ENCODE measurements around the gene AIFM1.

AIFM1 gene

DNA sequence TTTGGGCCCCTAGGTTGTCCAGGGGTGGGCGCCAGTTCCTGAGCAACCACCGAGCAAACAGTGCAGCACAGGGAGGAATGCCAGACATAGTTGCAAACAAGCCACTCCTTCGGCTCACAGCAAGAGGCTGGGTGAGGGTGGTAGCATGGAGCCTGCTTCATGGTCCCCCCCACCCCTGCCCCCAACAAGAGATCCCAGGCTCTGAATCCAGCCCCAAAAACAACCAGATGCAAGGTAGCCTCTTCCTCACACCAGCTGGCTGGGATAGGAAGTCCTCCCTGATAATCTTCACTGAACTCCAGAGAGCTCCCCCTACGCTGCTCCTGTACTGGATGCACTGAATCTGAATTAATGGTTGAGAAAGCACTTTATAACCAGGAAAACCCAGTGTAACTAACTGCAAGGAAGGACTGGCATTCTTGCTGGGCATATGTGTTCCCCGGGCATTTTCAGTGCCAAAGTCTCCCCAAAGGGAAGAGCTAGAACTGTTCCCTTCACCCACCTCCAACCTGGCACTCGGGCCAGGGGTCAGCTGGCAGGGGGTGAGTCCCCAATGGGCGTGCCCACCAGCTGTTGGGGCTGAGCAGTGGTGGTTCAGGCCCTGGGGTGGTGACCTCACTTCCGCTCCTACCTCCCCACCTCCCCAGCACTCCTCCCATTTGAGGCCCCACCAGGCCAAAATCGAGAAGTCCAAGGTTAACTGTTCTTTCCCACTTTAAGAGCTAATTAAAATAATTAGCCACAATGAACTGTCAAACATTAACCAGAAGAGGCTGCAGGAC, 56.8 kb downstream of the AIFM1 start:
- Histone ChIP-seq H3K9me3 (ENCODE audit: control insufficient read depth, low read length) (no peaks in the 10 kb centered on the region), H3K79me2 (no peaks in the 10 kb centered on the region), H3K27ac (no peak overlapping the region), H3K36me3 (ENCODE audit: control insufficient read depth, insufficient read depth, low read length) (no peaks in the 10 kb centered on the region), H3K4me1 (no peaks in the 10 kb centered on the region), H3K4me2 (ENCODE audit: low read length) (no peak overlapping the region), H3K4me3 (ENCODE audit: low read depth, low read length) (peak overlapping the region; percentile 52), H3K27me3 (ENCODE audit: control insufficient read depth, insufficient read depth, low read length) (no peaks in the 10 kb centered on the region), H3K9ac (no peak overlapping the region), H2AFZ (peak overlapping the region; percentile 47)
- TF ChIP-seq, protein P1, sequence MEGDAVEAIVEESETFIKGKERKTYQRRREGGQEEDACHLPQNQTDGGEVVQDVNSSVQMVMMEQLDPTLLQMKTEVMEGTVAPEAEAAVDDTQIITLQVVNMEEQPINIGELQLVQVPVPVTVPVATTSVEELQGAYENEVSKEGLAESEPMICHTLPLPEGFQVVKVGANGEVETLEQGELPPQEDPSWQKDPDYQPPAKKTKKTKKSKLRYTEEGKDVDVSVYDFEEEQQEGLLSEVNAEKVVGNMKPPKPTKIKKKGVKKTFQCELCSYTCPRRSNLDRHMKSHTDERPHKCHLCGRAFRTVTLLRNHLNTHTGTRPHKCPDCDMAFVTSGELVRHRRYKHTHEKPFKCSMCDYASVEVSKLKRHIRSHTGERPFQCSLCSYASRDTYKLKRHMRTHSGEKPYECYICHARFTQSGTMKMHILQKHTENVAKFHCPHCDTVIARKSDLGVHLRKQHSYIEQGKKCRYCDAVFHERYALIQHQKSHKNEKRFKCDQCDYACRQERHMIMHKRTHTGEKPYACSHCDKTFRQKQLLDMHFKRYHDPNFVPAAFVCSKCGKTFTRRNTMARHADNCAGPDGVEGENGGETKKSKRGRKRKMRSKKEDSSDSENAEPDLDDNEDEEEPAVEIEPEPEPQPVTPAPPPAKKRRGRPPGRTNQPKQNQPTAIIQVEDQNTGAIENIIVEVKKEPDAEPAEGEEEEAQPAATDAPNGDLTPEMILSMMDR (IDR thresholded peaks at IDR 0.05) = no peak

DNA sequence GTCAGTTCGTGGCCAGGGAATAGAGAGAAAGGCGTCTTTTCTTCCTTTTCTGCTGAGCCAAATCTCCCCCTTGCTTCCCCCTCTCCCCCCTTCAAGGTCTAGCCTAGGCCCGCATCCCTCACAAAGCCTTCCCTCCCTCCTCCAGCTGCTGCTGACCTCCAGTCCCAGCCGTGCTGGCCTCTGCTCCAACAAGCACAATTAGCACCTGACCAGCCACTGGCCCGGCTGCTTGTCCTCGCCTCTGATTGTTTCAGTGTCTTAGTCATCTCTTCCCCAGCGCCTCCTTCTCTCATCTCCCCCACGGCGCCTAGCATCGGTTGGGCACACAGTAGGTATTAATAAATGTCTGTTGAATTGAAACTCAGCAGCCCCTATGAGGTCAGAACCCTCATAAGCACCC, 59.6 kb downstream of the AIFM1 start:
- Histone ChIP-seq H3K27me3 (ENCODE audit: control insufficient read depth, insufficient read depth, low read length) (no peaks in the 10 kb centered on the region), H3K36me3 (ENCODE audit: control insufficient read depth, insufficient read depth, low read length) (no peaks in the 10 kb centered on the region), H3K79me2 (no peaks in the 10 kb centered on the region), H3K4me1 (no peaks in the 10 kb centered on the region), H3K4me2 (ENCODE audit: low read length) (no peak overlapping the region), H3K9me3 (ENCODE audit: control insufficient read depth, low read length) (no peaks in the 10 kb centered on the region), H3K9ac (no peak overlapping the region), H2AFZ (peak overlapping the region; percentile 45), H3K4me3 (ENCODE audit: low read depth, low read length) (no peak overlapping the region), H3K27ac (peak overlapping the region; percentile 39)
- TF ChIP-seq, protein P1 (IDR thresholded peaks at IDR 0.05) = no peak

- no peaks in the 10 kb centered on the region for H3K9me3 ChIP-seq (ENCODE audit: control insufficient read depth, low read length)
- no peaks in the 10 kb centered on the region for H3K36me3 ChIP-seq (ENCODE audit: control insufficient read depth, insufficient read depth, low read length)
- H2AFZ ChIP-seq = no peak overlapping the region
- no peaks in the 10 kb centered on the region for H3K27me3 ChIP-seq (ENCODE audit: control insufficient read depth, insufficient read depth, low read length)
- no peak overlapping the region for H3K4me3 ChIP-seq (ENCODE audit: low read depth, low read length)
- H3K4me1 ChIP-seq = no peaks in the 10 kb centered on the region
- TF ChIP-seq, protein P1 (IDR thresholded peaks at IDR 0.05) = no peak
- no peaks in the 10 kb centered on the region for H3K79me2 ChIP-seq
- H3K4me2 ChIP-seq (ENCODE audit: low read length) = no peak overlapping the region
- no peak overlapping the region for H3K27ac ChIP-seq
- H3K9ac ChIP-seq = no peak overlapping the region
Measured at GRCh38 chrX:130105244-130105643, 60.4 kb downstream of the AIFM1 start.

GRCh38 chrX:130103605-130104004, 62.0 kb downstream of the AIFM1 start:
- H3K36me3 ChIP-seq (ENCODE audit: control insufficient read depth, insufficient read depth, low read length) = no peaks in the 10 kb centered on the region
- H3K27me3 ChIP-seq (ENCODE audit: control insufficient read depth, insufficient read depth, low read length) = no peaks in the 10 kb centered on the region
- H3K27ac ChIP-seq = no peak overlapping the region
- no peak overlapping the region for H3K4me2 ChIP-seq (ENCODE audit: low read length)
- H3K9ac ChIP-seq = no peak overlapping the region
- TF ChIP-seq, protein P1 (IDR thresholded peaks at IDR 0.05) = no peak
- H3K4me3 ChIP-seq (ENCODE audit: low read depth, low read length) = no peak overlapping the region
- no peak overlapping the region for H2AFZ ChIP-seq
- H3K79me2 ChIP-seq = no peaks in the 10 kb centered on the region
- H3K9me3 ChIP-seq (ENCODE audit: control insufficient read depth, low read length) = no peaks in the 10 kb centered on the region
- no peaks in the 10 kb centered on the region for H3K4me1 ChIP-seq

DNA sequence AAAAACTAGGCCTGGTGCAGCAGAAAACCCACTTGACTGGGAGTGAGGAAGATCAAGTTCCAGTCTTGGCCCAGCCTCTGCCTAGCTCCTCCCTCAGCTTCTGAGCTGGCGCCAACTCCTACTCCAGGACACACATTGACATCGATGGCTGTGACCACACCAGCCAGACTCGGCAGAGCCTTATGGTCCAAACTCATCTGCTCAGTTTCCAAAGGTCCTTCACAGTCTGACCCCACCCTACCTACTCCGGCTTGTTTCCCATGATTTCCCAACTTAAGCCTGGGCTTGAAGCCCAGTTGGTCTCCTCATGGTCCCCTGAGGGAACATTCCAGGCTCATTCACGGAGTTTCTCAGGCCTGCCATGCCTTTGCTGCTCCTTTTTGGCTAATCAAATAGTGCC, 65.5 kb downstream of the AIFM1 start:
- no peak overlapping the region for H3K4me3 ChIP-seq (ENCODE audit: low read depth, low read length)
- H3K79me2 ChIP-seq = no peaks in the 10 kb centered on the region
- H3K27me3 ChIP-seq (ENCODE audit: control insufficient read depth, insufficient read depth, low read length) = no peaks in the 10 kb centered on the region
- no peaks in the 10 kb centered on the region for H3K9me3 ChIP-seq (ENCODE audit: control insufficient read depth, low read length)
- no peak overlapping the region for H3K4me2 ChIP-seq (ENCODE audit: low read length)
- H2AFZ ChIP-seq = no peak overlapping the region
- H3K4me1 ChIP-seq = peaks cover 4% of the 10 kb centered on the region
- H3K9ac ChIP-seq = no peak overlapping the region
- no peak overlapping the region for H3K27ac ChIP-seq
- TF ChIP-seq, protein P1 (IDR thresholded peaks at IDR 0.05) = no peak
- no peaks in the 10 kb centered on the region for H3K36me3 ChIP-seq (ENCODE audit: control insufficient read depth, insufficient read depth, low read length)
